Measurements from ENCODE around the gene HUNK.

- TF ChIP-seq CTCF (IDR thresholded peaks at IDR 0.05): no peak
- no peak for TF ChIP-seq POLR2A (IDR thresholded peaks at IDR 0.05)
Observed at GRCh38 chr21:31915566-31915965, 42.7 kb downstream of the HUNK start.
